Measurements from ENCODE around the gene RRP36.

RRP36 gene

DNA sequence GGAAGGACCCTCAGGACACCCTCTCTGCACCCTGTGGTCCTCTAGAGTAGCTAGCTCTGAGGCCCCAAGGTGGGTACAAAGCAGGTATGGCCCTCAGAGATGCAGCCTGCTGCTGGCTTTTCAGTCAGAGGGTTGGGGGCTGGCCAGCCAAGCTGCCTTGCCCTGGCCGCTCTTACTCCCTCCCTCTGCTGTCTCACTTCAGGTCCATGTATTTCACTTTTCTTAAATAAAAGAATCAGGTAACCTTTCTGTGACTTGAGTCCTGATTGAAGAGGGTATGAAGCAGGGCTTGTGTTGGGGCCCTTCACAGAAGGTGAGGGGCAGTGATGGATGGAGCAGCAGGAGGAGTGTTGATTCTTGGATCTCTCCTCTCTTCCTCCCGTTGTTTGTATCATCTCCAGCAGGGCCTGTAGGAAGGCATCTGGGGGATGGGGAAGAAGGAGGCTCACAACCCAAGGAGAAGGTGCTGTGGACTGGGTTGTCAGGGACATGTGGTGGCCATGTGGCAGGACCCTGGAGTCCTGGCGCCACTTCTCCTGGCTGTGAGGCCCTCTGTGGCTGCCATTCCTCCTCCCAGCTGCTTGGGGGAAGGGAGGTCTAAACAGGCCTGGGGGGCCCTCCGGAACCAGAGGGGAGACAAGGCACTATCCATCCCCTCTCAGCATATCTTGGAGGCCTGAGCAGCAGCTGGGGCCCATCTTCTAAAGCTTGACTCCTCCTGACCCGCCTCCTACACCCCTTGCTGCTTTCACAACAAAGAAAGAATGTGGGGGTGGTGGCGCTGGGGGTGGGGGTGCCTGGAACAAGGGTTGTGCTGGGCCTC is 53.6 kb downstream of the RRP36 start:
- DNase-seq: no peak

DNA sequence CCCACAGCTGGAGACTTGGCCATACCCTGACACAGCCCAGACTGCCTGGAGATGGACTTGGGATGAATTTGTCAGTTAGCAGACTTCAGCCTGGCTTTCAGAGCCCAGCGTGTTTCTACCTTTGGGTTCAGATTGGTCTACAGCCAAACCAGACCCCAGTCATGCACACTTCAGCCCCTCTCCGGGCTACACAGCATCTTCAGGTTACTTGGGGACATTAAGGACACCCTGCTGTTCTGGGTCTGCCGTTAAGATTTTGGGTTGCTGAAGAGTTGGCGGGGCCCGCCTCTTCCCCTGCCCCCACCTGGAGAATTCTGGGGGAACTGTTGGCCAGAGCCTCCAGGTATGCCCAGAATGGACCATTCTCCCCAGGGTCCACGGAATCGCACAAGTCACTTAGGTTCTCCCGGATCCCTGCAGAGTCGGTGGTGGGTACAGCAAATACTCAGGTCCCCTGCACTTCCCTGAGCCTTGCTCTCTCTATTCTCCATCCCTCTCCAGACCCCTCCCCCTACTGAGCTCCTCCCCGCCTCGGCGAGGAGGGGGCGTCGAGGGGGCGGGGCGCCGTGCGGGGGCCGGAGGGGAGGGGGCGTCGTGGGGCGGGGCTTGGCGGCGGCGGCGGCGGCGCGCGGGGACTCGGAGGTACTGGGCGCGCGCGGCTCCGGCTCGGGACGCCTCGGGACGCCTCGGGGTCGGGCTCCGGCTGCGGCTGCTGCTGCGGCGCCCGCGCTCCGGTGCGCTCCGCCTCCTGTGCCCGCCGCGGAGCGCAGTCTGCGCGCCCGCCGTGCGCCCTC is 54.4 kb downstream of the RRP36 start, which contains the start of gene PTK7:
Gene PTK7, plus strand, starts transcription at position 645 of the 794 bp plus-strand sequence. CDS start 175 bp downstream, outside the sequence.
- peak; percentile 17 for DNase-seq

- no peak for DNase-seq
These were observed 55.3 kb downstream of the RRP36 start for GRCh38 chr6:43076464-43077332.

DNA sequence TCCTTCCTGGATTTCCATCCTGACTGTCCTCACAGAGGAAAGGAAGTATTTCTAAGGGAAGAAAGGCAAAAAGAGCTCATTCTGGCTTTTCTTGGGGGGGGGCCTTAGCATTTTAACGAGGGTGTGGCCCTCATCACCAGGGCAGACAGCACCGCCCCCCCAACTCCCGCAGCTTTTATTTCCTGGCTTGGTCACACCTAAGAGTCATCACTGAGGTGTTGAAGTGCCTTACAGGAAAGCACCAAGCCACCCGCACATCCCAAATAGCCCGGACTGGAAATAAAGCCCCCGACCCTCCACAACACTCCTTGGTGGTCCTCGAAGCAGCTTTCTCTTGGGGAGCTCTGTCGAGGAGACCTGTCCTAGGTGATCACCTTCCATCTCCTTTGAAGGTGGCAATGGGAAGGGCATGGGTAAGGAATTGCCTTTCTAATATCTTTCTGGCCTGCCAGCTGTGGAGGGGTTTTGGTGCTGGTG is 55.9 kb downstream of the RRP36 start:
- no peak for DNase-seq

DNA sequence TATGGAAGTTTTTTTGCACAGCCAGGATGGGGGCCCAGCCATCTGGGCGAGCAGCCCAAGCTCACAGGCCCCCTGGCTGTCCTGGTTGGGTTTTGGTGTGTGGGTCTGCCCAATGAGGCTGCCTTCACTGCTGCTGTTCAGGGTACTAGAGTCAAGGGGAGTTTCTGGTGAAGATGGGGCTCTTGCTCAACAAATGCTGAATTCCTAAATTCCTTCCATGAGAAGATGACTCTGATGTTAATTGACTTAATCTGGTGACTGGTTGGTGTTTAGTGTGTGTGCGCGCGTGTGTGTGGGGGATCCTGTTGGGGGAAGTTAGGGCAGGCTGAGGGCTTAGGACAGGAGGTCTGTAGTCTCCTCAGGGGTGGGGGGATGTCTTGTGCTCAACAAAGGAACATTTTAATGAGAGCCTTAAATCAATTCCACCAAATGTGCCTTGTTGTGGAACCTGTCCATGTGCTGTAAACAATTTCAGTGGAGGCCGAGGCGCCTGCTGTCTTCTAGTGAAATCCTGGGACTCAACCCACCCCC is 56.6 kb downstream of the RRP36 start:
- no peak for DNase-seq

DNA sequence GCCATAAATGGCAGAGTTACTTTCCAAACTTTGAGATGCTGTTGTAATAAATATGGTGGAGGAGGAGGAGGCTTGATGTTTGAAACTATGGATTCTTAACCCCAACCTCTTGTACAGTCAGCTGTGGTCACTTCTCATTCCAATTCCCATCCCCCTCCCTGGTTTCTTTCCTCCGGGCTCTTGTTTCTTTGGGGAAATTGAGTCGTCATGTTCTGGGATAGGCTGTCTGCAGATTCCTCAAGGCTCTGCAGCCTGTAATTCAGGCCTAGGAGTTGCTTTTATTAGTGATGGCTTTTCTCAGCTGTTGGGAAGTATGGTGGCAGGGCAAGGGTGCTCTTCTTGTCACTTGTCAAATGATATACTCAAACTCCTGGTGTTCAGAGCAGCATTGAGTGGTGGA is 57.3 kb downstream of the RRP36 start:
- DNase-seq: no peak

Measured in CD4-positive, alpha-beta T cell treated with Interleukin-10 for 1 hour (primary cell).